Activated CD8-positive, alpha-beta T cell treated with anti-CD3 and anti-CD28 coated beads for 36 hours (primary cell): ENCODE measurements around the gene PDZD7. TPM values are rescaled to one million over a fixed set of nuclear protein-coding genes. Genes with fewer than 3 reads are reported as not detected.

Experiments used
- ATAC-seq: fragments of 200-7000 bp; cut with Tn5 transposase; one replicate; pipeline ENCODE4 v1.10.0; 2021; ENCODE audit warnings: mild to moderate bottlenecking, moderate library complexity
- CTCF ChIA-PET: fragments of 350-600 bp; sonication (Branson Sonifier 250); formaldehyde crosslinking; loops from one replicate; lab custom pipeline; 2021; ENCODE audit warnings: antibody characterized with exemption; lab: Charles Lee
- POLR2A ChIA-PET: fragments of 350-600 bp; sonication (Branson Sonifier 250); formaldehyde crosslinking; loops from one replicate; lab custom pipeline; 2021; ENCODE audit warnings: antibody characterized with exemption; lab: Charles Lee
- DNase-seq: peaks from one replicate; pipeline ENCODE4 v3.0.0-alpha.2; 2020
- H3K27ac Mint-ChIP-seq: one replicate; pipeline ENCODE4 v1.8.0; 2021; ENCODE audit warnings: mild to moderate bottlenecking, mixed read lengths
- H3K27me3 Mint-ChIP-seq: one replicate; pipeline ENCODE4 v1.8.0; 2021; ENCODE audit warnings: mixed read lengths
- H3K36me3 Mint-ChIP-seq: one replicate; pipeline ENCODE4 v1.8.0; 2021; ENCODE audit warnings: low read depth, mixed read lengths
- H3K4me1 Mint-ChIP-seq: one replicate; pipeline ENCODE4 v1.8.0; 2021; ENCODE audit warnings: low read depth, mixed read lengths
- H3K4me3 Mint-ChIP-seq: one replicate; pipeline ENCODE4 v1.8.0; 2021; ENCODE audit warnings: mild to moderate bottlenecking, moderate library complexity, mixed read lengths
- H3K9me3 Mint-ChIP-seq: one replicate; pipeline ENCODE4 v1.8.0; 2021; ENCODE audit warnings: mixed read lengths
- CTCF ChIP-seq: fragments of 200-600 bp; IDR thresholded peaks from one replicate; pipeline ENCODE4 v1.8.0; 2022; ENCODE audit warnings: antibody characterized with exemption, mild to moderate bottlenecking
- intact Hi-C: fragments of 100-400 bp; cut with micrococcal nuclease; formaldehyde crosslinking; loops from one replicate; pipeline ENCODE4 v1.10.0; 2022
- total RNA-seq, 2 experiments: library from RNA; stranded (reverse); gene quantifications; one replicate each; pipeline ENCODE4 v1.2.3, GENCODE V29; 2021

Gene PDZD7
- total RNA-seq, 2 experiments from 2014 or later = 0.25 to 0.65 TPM

GRCh38 chr10:101072923-101073322 is 42.0 kb upstream of the PDZD7 start:
- CTCF ChIA-PET = interaction anchor here (0.8 kb wide), 1 partner anchor 69 kb away, joined by 4 read pairs; no protein-coding TSS in a partner anchor

GRCh38 chr10:101071885-101072433 is 41.0 kb upstream of the PDZD7 start:
- H3K27me3 Mint-ChIP-seq = peaks cover 44% of the 10 kb centered on the region
- ATAC-seq = no peak
- intact Hi-C loops = no loop called here
- no peak overlapping the region for H3K27ac Mint-ChIP-seq
- peaks cover 10% of the 10 kb centered on the region for H3K4me1 Mint-ChIP-seq
- no peaks in the 10 kb centered on the region for H3K9me3 Mint-ChIP-seq
- TF ChIP-seq CTCF = no peak
- ChIA-PET POLR2A (interaction anchor here (1.0 kb wide), 1 partner anchor 129 kb away, joined by 3 read pairs; no protein-coding TSS in a partner anchor), CTCF (interaction anchor here (0.8 to 23.2 kb wide), 6 partner anchors 10 to 70 kb away, joined by 3 to 655 read pairs (median 5); partner anchors contain the start of gene KAZALD1)
- no peak overlapping the region for H3K4me3 Mint-ChIP-seq
- no peaks in the 10 kb centered on the region for H3K36me3 Mint-ChIP-seq
- no peak for DNase-seq

More at GRCh38 chr10:101072923-101073322, 42.0 kb upstream of the PDZD7 start:
- Mint-ChIP-seq H3K9me3 (no peaks in the 10 kb centered on the region), H3K27me3 (peaks cover 35% of the 10 kb centered on the region), H3K4me1 (peaks cover 4% of the 10 kb centered on the region), H3K36me3 (no peaks in the 10 kb centered on the region), H3K4me3 (no peak overlapping the region), H3K27ac (no peak overlapping the region)
- intact Hi-C loops = no loop called here
- ATAC-seq = no peak
- POLR2A ChIA-PET = no interaction called here
- no peak for TF ChIP-seq CTCF
- no peak for DNase-seq

- Mint-ChIP-seq H3K4me3 (no peak overlapping the region), H3K9me3 (no peaks in the 10 kb centered on the region), H3K4me1 (peaks cover 14% of the 10 kb centered on the region), H3K36me3 (no peaks in the 10 kb centered on the region), H3K27ac (no peak overlapping the region), H3K27me3 (peaks cover 48% of the 10 kb centered on the region)
- intact Hi-C loops = no loop called here
- no peak for TF ChIP-seq CTCF
- peak; percentile 69 for DNase-seq
- POLR2A ChIA-PET = interaction anchor here (1.0 kb wide), 1 partner anchor 128 kb away, joined by 3 read pairs; no protein-coding TSS in a partner anchor
- CTCF ChIA-PET = interaction anchor here (0.8 to 23.2 kb wide), 7 partner anchors 9 to 71 kb away, joined by 3 to 655 read pairs (median 5); partner anchors contain the start of gene KAZALD1
- no peak for ATAC-seq
Measured at GRCh38 chr10:101071267-101071884, 40.4 kb upstream of the PDZD7 start.

- POLR2A ChIA-PET = no interaction called here
- no peak overlapping the region for H3K4me3 Mint-ChIP-seq
- intact Hi-C loops = no loop called here
- H3K9me3 Mint-ChIP-seq = no peaks in the 10 kb centered on the region
- no peak overlapping the region for H3K27ac Mint-ChIP-seq
- peaks cover 18% of the 10 kb centered on the region for H3K4me1 Mint-ChIP-seq
- ATAC-seq (no peak), DNase-seq (no peak)
- CTCF ChIA-PET = interaction anchor here (0.8 to 23.2 kb wide), 4 partner anchors 12 to 72 kb away, joined by 3 to 655 read pairs (median 24); no protein-coding TSS in a partner anchor
- no peak for TF ChIP-seq CTCF
- H3K36me3 Mint-ChIP-seq = no peaks in the 10 kb centered on the region
- H3K27me3 Mint-ChIP-seq = peaks cover 51% of the 10 kb centered on the region
Measured at GRCh38 chr10:101070098-101070497, 39.2 kb upstream of the PDZD7 start.

GRCh38 chr10:101069441-101069840 is 38.5 kb upstream of the PDZD7 start:
- CTCF ChIA-PET = interaction anchor here (0.8 to 23.2 kb wide), 5 partner anchors 9 to 72 kb away, joined by 4 to 655 read pairs (median 18); no protein-coding TSS in a partner anchor
- ATAC-seq = no peak
- intact Hi-C loops = no loop called here
- Mint-ChIP-seq H3K36me3 (no peaks in the 10 kb centered on the region), H3K9me3 (no peaks in the 10 kb centered on the region), H3K27ac (no peak overlapping the region), H3K27me3 (peaks cover 55% of the 10 kb centered on the region), H3K4me3 (no peak overlapping the region), H3K4me1 (peaks cover 18% of the 10 kb centered on the region)
- no peak for DNase-seq
- TF ChIP-seq CTCF = no peak
- POLR2A ChIA-PET = no interaction called here
